ENCODE data around the gene INIP.

Gene INIP

GRCh38 chr9:112664531-112664930, 53.4 kb downstream of the INIP start:
- Histone ChIP-seq H3K27me3 (ENCODE audit: insufficient read depth, low read length, poor library complexity, severe bottlenecking) (no peaks in the 10 kb centered on the region), H3K9me3 (ENCODE audit: insufficient read depth, low read depth, low read length) (no peaks in the 10 kb centered on the region)
- TF ChIP-seq CTCF (conservative IDR thresholded peaks at IDR 0.05; ENCODE audit: low read length) (no peak), EZH2phosphoT487 (IDR thresholded peaks at IDR 0.05; ENCODE audit: borderline replicate concordance) (no peak)

GRCh38 chr9:112663681-112664080, 54.2 kb downstream of the INIP start:
- no peaks in the 10 kb centered on the region for H3K27me3 ChIP-seq (ENCODE audit: insufficient read depth, low read length, poor library complexity, severe bottlenecking)
- TF ChIP-seq CTCF (conservative IDR thresholded peaks at IDR 0.05; ENCODE audit: low read length) (no peak), EZH2phosphoT487 (IDR thresholded peaks at IDR 0.05; ENCODE audit: borderline replicate concordance) (no peak)
- no peak overlapping the region for H2AFZ ChIP-seq (ENCODE audit: low read length)
- H3K9me3 ChIP-seq (ENCODE audit: insufficient read depth, low read depth, low read length) = no peaks in the 10 kb centered on the region
- no peak overlapping the region for H3K4me2 ChIP-seq (ENCODE audit: low read depth, low read length, poor library complexity, severe bottlenecking)
- H3F3A ChIP-seq (ENCODE audit: low read depth) = no peaks in the 10 kb centered on the region
- no peak overlapping the region for H3K4me3 ChIP-seq (ENCODE audit: low read length, poor library complexity, severe bottlenecking)
- no peaks in the 10 kb centered on the region for H3K4me1 ChIP-seq (ENCODE audit: insufficient read depth, low read length, poor library complexity, severe bottlenecking)
- no peaks in the 10 kb centered on the region for H4K20me1 ChIP-seq (ENCODE audit: insufficient read depth, low read length, poor library complexity, severe bottlenecking)
- no peak overlapping the region for H3K9ac ChIP-seq (ENCODE audit: low read depth, low read length, poor library complexity, severe bottlenecking)
- peaks cover 24% of the 10 kb centered on the region; the same call in 1 of the 2 replicates for H3K36me3 ChIP-seq (ENCODE audit: insufficient read depth, low read length)
- H3K9me2 ChIP-seq (replicated peaks; ENCODE audit: low read depth, low read length) = no peaks in the 10 kb centered on the region
- no peaks in the 10 kb centered on the region for H3K79me2 ChIP-seq (ENCODE audit: insufficient read depth, low read length)

More at GRCh38 chr9:112664531-112664930, 53.4 kb downstream of the INIP start:
- Histone ChIP-seq H3K79me2 (ENCODE audit: insufficient read depth, low read length) (no peaks in the 10 kb centered on the region), H2AFZ (ENCODE audit: low read length) (no peak overlapping the region), H3F3A (ENCODE audit: low read depth) (no peaks in the 10 kb centered on the region), H3K4me3 (ENCODE audit: low read length, poor library complexity, severe bottlenecking) (no peak overlapping the region), H3K36me3 (ENCODE audit: insufficient read depth, low read length) (peaks cover 19% of the 10 kb centered on the region; the same call in 1 of the 2 replicates), H4K20me1 (ENCODE audit: insufficient read depth, low read length, poor library complexity, severe bottlenecking) (no peaks in the 10 kb centered on the region), H3K9ac (ENCODE audit: low read depth, low read length, poor library complexity, severe bottlenecking) (no peak overlapping the region), H3K9me2 (replicated peaks; ENCODE audit: low read depth, low read length) (no peaks in the 10 kb centered on the region), H3K4me1 (ENCODE audit: insufficient read depth, low read length, poor library complexity, severe bottlenecking) (no peaks in the 10 kb centered on the region), H3K4me2 (ENCODE audit: low read depth, low read length, poor library complexity, severe bottlenecking) (no peak overlapping the region)

- Histone ChIP-seq H4K20me1 (ENCODE audit: insufficient read depth, low read length, poor library complexity, severe bottlenecking) (no peaks in the 10 kb centered on the region), H2AFZ (ENCODE audit: low read length) (no peak overlapping the region), H3K9ac (ENCODE audit: low read depth, low read length, poor library complexity, severe bottlenecking) (no peak overlapping the region), H3K4me2 (ENCODE audit: low read depth, low read length, poor library complexity, severe bottlenecking) (no peak overlapping the region), H3K27me3 (ENCODE audit: insufficient read depth, low read length, poor library complexity, severe bottlenecking) (no peaks in the 10 kb centered on the region), H3K36me3 (ENCODE audit: insufficient read depth, low read length) (peaks cover 24% of the 10 kb centered on the region; the same call in 1 of the 2 replicates), H3K4me1 (ENCODE audit: insufficient read depth, low read length, poor library complexity, severe bottlenecking) (no peaks in the 10 kb centered on the region), H3F3A (ENCODE audit: low read depth) (no peaks in the 10 kb centered on the region), H3K9me2 (replicated peaks; ENCODE audit: low read depth, low read length) (no peaks in the 10 kb centered on the region), H3K4me3 (ENCODE audit: low read length, poor library complexity, severe bottlenecking) (no peak overlapping the region), H3K79me2 (ENCODE audit: insufficient read depth, low read length) (no peaks in the 10 kb centered on the region), H3K9me3 (ENCODE audit: insufficient read depth, low read depth, low read length) (no peaks in the 10 kb centered on the region)
- no peak for TF ChIP-seq CTCF (conservative IDR thresholded peaks at IDR 0.05; ENCODE audit: low read length)
- no peak for TF ChIP-seq EZH2phosphoT487 (IDR thresholded peaks at IDR 0.05; ENCODE audit: borderline replicate concordance)
These were observed 58.0 kb downstream of the INIP start for GRCh38 chr9:112659906-112660305.
